HCT116 (cell line): ENCODE measurements around the gene ACTR1B. TPM values are rescaled to one million over a fixed set of nuclear protein-coding genes. Genes with fewer than 3 reads are reported as not detected.

Source experiments
- ATAC-seq: fragments of 200-7000 bp; cut with Tn5 transposase; 2 replicates; pipeline ENCODE4 v1.9.1; 2020; ENCODE audit warnings: mild to moderate bottlenecking, moderate library complexity
- BruUV-seq: library from RNA; stranded (reverse); fragments of 400-500 nt; replicated peaks from 2 replicates; lab custom pipeline; 2021; lab: Mats Ljungman, UMichigan
- CTCF ChIA-PET: fragments of 300-600 bp; sonication (Branson Sonifier 250); formaldehyde crosslinking; loops from one replicate; lab custom pipeline; 2021; ENCODE audit warnings: antibody characterized with exemption; lab: Charles Lee
- POLR2A ChIA-PET: fragments of 300-600, 350-600 bp; sonication (Branson Sonifier 250); formaldehyde crosslinking; loops from one replicate; lab custom pipeline; 2021; ENCODE audit warnings: antibody characterized with exemption; lab: Charles Lee
- RAD21 ChIA-PET, 2 experiments: fragments of 300-600 bp; sonication (Branson Sonifier 250); formaldehyde crosslinking; loops; one replicate each; lab custom pipeline; 2023; ENCODE audit warnings: low total read pairs in 2 of 2; ENCODE audit not compliant: uncharacterized antibody in 2 of 2, unreplicated experiment in 2 of 2, low non-redundant PET in 1 of 2; lab: Charles Lee
- DNase-seq: peaks from one replicate; pipeline ENCODE4 v3.0.0-alpha.2; 2010; ENCODE audit warnings: low read depth, low spot score
- H2AFZ ChIP-seq: fragments of 200-600 bp; shearing (Covaris generic), sonication (generic); 2 replicates; pipeline ENCODE4 v1.6.1; 2017; ENCODE audit warnings: low read depth, mixed run types, mixed read lengths, antibody characterized with exemption, low read length; ENCODE audit not compliant: poor library complexity, severe bottlenecking
- H3K27ac ChIP-seq: 2 replicates; pipeline ENCODE4 v1.5.1; 2012; ENCODE audit warnings: low read depth, low read length
- H3K27me3 ChIP-seq: fragments of 200-600 bp; sonication (generic); 2 replicates; pipeline ENCODE4 v1.6.1; 2016; ENCODE audit warnings: mixed run types, low read length, mixed read lengths; ENCODE audit not compliant: insufficient read depth
- H3K36me3 ChIP-seq, 2 experiments: fragments of 200-500 bp in 1 of 2; fragments of 200-600 bp in 1 of 2; sonication (Bioruptor generic) in 1 of 2; sonication (generic) in 1 of 2; 2 replicates each; pipeline versions ENCODE4 v1.5.1 to v1.6.1; 2014 to 2016; ENCODE audit warnings: low read length in 2 of 2, inconsistent platforms in 1 of 2, mixed read lengths in 1 of 2, mixed run types in 1 of 2; ENCODE audit not compliant: insufficient read depth in 2 of 2, control insufficient read depth in 1 of 2
- H3K4me1 ChIP-seq, 2 experiments: fragments of 200-600 bp in 1 of 2; sonication (generic) in 1 of 2; 2 replicates each; pipeline versions ENCODE4 v1.5.1 to v1.6.1; 2012 to 2017; ENCODE audit warnings: low read length in 2 of 2, inconsistent platforms in 1 of 2, mild to moderate bottlenecking in 1 of 2, mixed read lengths in 1 of 2, mixed run types in 1 of 2, moderate library complexity in 1 of 2; ENCODE audit not compliant: insufficient read depth in 2 of 2, control insufficient read depth in 1 of 2
- H3K4me2 ChIP-seq: fragments of 200-600 bp; sonication (generic); 2 replicates; pipeline ENCODE4 v1.6.1; 2017; ENCODE audit warnings: mixed run types, low read length, mixed read lengths
- H3K4me3 ChIP-seq, 2 experiments: fragments of 200-600 bp in 1 of 2; sonication (generic) in 1 of 2; replicated peaks in 1 of 2; 2 replicates each; pipeline ENCODE4 v1.5.1; 2011 to 2016; ENCODE audit warnings: low read length in 2 of 2, control low read depth in 1 of 2, low read depth in 1 of 2, mild to moderate bottlenecking in 1 of 2, mixed read lengths in 1 of 2, mixed run types in 1 of 2
- H3K79me2 ChIP-seq: fragments of 200-600 bp; sonication (generic); 2 replicates; pipeline ENCODE4 v1.6.1; 2017; ENCODE audit warnings: mild to moderate bottlenecking, mixed run types, low read length, moderate library complexity, mixed read lengths; ENCODE audit not compliant: insufficient read depth
- H3K9ac ChIP-seq: fragments of 200-600 bp; sonication (generic); 2 replicates; pipeline ENCODE4 v1.6.1; 2016; ENCODE audit warnings: low read length, mixed read lengths
- H3K9me2 ChIP-seq: fragments of 200-600 bp; sonication (generic), shearing (Covaris generic); 2 replicates; pipeline ENCODE4 v1.6.1; 2017; ENCODE audit warnings: mixed run types, mild to moderate bottlenecking, moderate library complexity; ENCODE audit not compliant: insufficient read depth
- H3K9me3 ChIP-seq, 2 experiments: fragments of 200-500 bp in 1 of 2; fragments of 200-600 bp in 1 of 2; sonication (Bioruptor generic) in 1 of 2; sonication (generic) in 1 of 2; 2 replicates each; pipeline ENCODE4 v1.6.1; 2014 to 2017; ENCODE audit warnings: low read length in 2 of 2, mixed read lengths in 2 of 2, inconsistent platforms in 1 of 2, low read depth in 1 of 2, mild to moderate bottlenecking in 1 of 2, mixed run types in 1 of 2, moderate library complexity in 1 of 2; ENCODE audit not compliant: control insufficient read depth in 1 of 2, insufficient read depth in 1 of 2
- H4K20me1 ChIP-seq: fragments of 200-600 bp; sonication (generic), shearing (Covaris generic); 2 replicates; pipeline ENCODE4 v1.6.1; 2017; ENCODE audit warnings: mixed run types, mild to moderate bottlenecking, moderate library complexity; ENCODE audit not compliant: insufficient read depth
- CBX3 ChIP-seq: IDR thresholded peaks from 2 replicates; pipeline ENCODE4 v1.6.1; 2012; ENCODE audit warnings: low read depth
- EZH2 ChIP-seq: fragments of 200-600 bp; sonication (generic); IDR thresholded peaks from 2 replicates; pipeline ENCODE4 v1.6.1; 2017; ENCODE audit warnings: antibody characterized with exemption, mixed run types
- EZH2phosphoT487 ChIP-seq: fragments of 200-600 bp; IDR thresholded peaks from 2 replicates; pipeline ENCODE4 v1.6.1; 2018; ENCODE audit warnings: antibody characterized with exemption, borderline replicate concordance
- JUND ChIP-seq: IDR thresholded peaks from 2 replicates; pipeline ENCODE4 v1.6.1; 2012
- POLR2A ChIP-seq: IDR thresholded peaks from 2 replicates; pipeline ENCODE4 v1.7.0; 2011; ENCODE audit warnings: borderline replicate concordance; ENCODE audit not compliant: insufficient read depth, insufficient read length; ENCODE audit errors: extremely low read depth
- RAD21 ChIP-seq: IDR thresholded peaks from 2 replicates; pipeline ENCODE4 v1.6.1; 2012; ENCODE audit warnings: low read depth, mild to moderate bottlenecking
- SP1 ChIP-seq: IDR thresholded peaks from 2 replicates; pipeline ENCODE4 v1.6.1; 2012; ENCODE audit warnings: low read depth
- TCF7L2 ChIP-seq: IDR thresholded peaks from 2 replicates; pipeline ENCODE4 v1.7.0; 2011; ENCODE audit warnings: borderline replicate concordance, inconsistent platforms; ENCODE audit not compliant: insufficient read depth, insufficient read length; ENCODE audit errors: extremely low read depth
- YY1 ChIP-seq: IDR thresholded peaks from 2 replicates; pipeline ENCODE4 v1.6.1; 2011; ENCODE audit warnings: low read length, low read depth, moderate library complexity, mild to moderate bottlenecking; ENCODE audit not compliant: insufficient replicate concordance; ENCODE audit errors: extremely low read depth
- intact Hi-C: fragments of 100-400 bp; cut with micrococcal nuclease; formaldehyde crosslinking; loops from 2 replicates; pipeline ENCODE4 v1.10.0; 2022
- total RNA-seq: library from RNA; stranded (reverse); gene quantifications from one replicate; pipeline ENCODE4 v1.2.1, GENCODE V29; 2021; ENCODE audit not compliant: unreplicated experiment
- TF ChIP-seq, protein P1 (sequence below): IDR thresholded peaks from 2 replicates; pipeline ENCODE4 v1.6.1; 2012
- TF ChIP-seq, protein P2 (sequence below): IDR thresholded peaks from 2 replicates; pipeline ENCODE4 v1.6.1; 2011; ENCODE audit warnings: mild to moderate bottlenecking, low read length, moderate library complexity; ENCODE audit not compliant: insufficient replicate concordance; ENCODE audit errors: extremely low read depth
- TF ChIP-seq, protein P3 (sequence below), 3 experiments: fragments of 200-600 bp in 1 of 3; sonication (generic) in 1 of 3; IDR thresholded peaks in 2 of 3; conservative IDR thresholded peaks in 1 of 3; 2 replicates each; pipeline ENCODE4 v1.5.1; 2012 to 2017; ENCODE audit warnings: low read depth in 2 of 3, low read length in 2 of 3, antibody characterized with exemption in 1 of 3, borderline replicate concordance in 1 of 3, control low read depth in 1 of 3, mild to moderate bottlenecking in 1 of 3, mixed read lengths in 1 of 3, mixed run types in 1 of 3, moderate library complexity in 1 of 3; ENCODE audit not compliant: insufficient read depth in 1 of 3
- TF ChIP-seq, protein P4 (sequence below): IDR thresholded peaks from 2 replicates; pipeline ENCODE4 v1.6.1; 2012

ACTR1B gene
- total RNA-seq, 1 experiment from 2014 or later, result 42.8 TPM

DNA sequence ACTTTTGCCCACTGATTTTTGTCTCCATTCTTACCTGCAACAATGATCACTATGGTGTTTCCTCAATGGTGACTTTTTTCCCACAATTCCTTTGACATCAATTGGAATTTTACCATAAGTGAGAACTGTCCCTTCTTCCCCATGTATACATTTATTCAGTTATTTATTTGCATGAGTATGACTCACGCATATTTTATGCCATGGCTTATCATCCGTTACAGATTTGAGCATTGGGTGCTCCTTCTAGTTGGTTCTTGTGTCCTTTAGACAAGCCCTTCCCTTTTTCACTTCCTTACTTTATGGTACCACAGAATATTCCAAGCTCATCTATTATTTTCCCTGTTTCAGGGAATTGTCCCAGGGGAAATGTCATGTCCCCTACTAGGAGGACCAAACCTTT lies 10.4 kb downstream of the ACTR1B start:
- no peaks in the 10 kb centered on the region for H3K9me3 ChIP-seq
- H3K9ac ChIP-seq, result no peak overlapping the region
- no peak overlapping the region for H2AFZ ChIP-seq
- no TSS peak for BruUV-seq
- no peaks in the 10 kb centered on the region for H4K20me1 ChIP-seq
- H3K4me1 ChIP-seq, result no peaks in the 10 kb centered on the region; a peak in 1 of 4 replicates
- H3K36me3 ChIP-seq, result peaks cover 8 to 11% of the 10 kb centered on the region in 2 experiments; a peak in 3 of 4 replicates
- H3K4me2 ChIP-seq, result no peak overlapping the region
- no peak overlapping the region for H3K27ac ChIP-seq
- TF ChIP-seq TCF7L2, result no peak
- TF ChIP-seq EZH2, result no peak
- TF ChIP-seq EZH2phosphoT487, result no peak
- TF ChIP-seq POLR2A, result no peak
- no peak for TF ChIP-seq SP1
- TF ChIP-seq, protein P1, sequence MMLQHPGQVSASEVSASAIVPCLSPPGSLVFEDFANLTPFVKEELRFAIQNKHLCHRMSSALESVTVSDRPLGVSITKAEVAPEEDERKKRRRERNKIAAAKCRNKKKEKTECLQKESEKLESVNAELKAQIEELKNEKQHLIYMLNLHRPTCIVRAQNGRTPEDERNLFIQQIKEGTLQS, result no peak
- TF ChIP-seq, protein P2, sequence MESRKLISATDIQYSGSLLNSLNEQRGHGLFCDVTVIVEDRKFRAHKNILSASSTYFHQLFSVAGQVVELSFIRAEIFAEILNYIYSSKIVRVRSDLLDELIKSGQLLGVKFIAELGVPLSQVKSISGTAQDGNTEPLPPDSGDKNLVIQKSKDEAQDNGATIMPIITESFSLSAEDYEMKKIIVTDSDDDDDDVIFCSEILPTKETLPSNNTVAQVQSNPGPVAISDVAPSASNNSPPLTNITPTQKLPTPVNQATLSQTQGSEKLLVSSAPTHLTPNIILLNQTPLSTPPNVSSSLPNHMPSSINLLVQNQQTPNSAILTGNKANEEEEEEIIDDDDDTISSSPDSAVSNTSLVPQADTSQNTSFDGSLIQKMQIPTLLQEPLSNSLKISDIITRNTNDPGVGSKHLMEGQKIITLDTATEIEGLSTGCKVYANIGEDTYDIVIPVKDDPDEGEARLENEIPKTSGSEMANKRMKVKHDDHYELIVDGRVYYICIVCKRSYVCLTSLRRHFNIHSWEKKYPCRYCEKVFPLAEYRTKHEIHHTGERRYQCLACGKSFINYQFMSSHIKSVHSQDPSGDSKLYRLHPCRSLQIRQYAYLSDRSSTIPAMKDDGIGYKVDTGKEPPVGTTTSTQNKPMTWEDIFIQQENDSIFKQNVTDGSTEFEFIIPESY, result no peak
- TF ChIP-seq, protein P3, sequence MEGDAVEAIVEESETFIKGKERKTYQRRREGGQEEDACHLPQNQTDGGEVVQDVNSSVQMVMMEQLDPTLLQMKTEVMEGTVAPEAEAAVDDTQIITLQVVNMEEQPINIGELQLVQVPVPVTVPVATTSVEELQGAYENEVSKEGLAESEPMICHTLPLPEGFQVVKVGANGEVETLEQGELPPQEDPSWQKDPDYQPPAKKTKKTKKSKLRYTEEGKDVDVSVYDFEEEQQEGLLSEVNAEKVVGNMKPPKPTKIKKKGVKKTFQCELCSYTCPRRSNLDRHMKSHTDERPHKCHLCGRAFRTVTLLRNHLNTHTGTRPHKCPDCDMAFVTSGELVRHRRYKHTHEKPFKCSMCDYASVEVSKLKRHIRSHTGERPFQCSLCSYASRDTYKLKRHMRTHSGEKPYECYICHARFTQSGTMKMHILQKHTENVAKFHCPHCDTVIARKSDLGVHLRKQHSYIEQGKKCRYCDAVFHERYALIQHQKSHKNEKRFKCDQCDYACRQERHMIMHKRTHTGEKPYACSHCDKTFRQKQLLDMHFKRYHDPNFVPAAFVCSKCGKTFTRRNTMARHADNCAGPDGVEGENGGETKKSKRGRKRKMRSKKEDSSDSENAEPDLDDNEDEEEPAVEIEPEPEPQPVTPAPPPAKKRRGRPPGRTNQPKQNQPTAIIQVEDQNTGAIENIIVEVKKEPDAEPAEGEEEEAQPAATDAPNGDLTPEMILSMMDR (IDR thresholded peaks at IDR 0.05 in 2 of 3, conservative IDR thresholded peaks at IDR 0.05 in 1 of 3; ENCODE audit: borderline replicate concordance in 1 of 3, insufficient read depth in 1 of 3, low read depth in 2 of 3, low read length in 2 of 3), result no peak
- TF ChIP-seq YY1, result no peak
- TF ChIP-seq, protein P4, sequence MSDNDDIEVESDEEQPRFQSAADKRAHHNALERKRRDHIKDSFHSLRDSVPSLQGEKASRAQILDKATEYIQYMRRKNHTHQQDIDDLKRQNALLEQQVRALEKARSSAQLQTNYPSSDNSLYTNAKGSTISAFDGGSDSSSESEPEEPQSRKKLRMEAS, result no peak
- no peak for TF ChIP-seq JUND
- no peak for TF ChIP-seq CBX3
- TF ChIP-seq RAD21, result no peak
- ChIA-PET POLR2A (interaction anchor here (1.0 kb wide), 1 partner anchor 11 kb away, joined by 5 read pairs; the partner anchor contains the start of gene ACTR1B), CTCF (no interaction called here), RAD21 (no interaction called here)
- no peaks in the 10 kb centered on the region for H3K9me2 ChIP-seq
- ATAC-seq, result no peak
- no peaks in the 10 kb centered on the region for H3K79me2 ChIP-seq
- H3K27me3 ChIP-seq, result no peaks in the 10 kb centered on the region
- intact Hi-C loops, result no loop called here
- no peak overlapping the region for H3K4me3 ChIP-seq
- no peak for DNase-seq
